Measurements from ENCODE around the gene VAPA. TPM values are rescaled to one million over a fixed set of nuclear protein-coding genes. Genes with fewer than 3 reads are reported as not detected.
"Not testable (repeated sequence)": the region's sequence is repeated elsewhere in the genome, so short reads cannot be mapped to it uniquely, and the experiment has no call there.

The VAPA gene
- polyA plus RNA-seq, 12 donors, result 209 to 352 (median 280) TPM; not detected in 1

DNA sequence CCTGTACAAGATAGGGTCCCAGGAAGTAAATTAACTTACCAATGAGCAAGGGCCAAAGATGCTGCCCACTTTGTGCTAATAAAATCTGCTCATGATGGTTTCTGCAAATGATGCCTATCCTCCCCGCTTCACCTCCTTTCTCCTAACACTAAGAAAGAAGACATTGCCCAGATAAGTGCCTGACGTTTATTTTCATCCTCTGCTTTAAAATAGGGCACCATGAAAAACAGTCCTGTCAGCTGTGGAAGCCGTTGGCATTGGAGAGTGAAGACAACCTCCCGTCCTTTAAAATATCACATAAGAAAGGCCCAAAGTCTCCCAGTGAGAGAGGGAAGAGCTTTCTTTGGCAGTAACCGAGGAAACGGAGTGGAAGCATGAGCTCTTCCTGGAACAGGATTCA, 29.7 kb upstream of the VAPA start:
- no peak for DNase-seq

- DNase-seq, result no peak
Measured at GRCh38 chr18:9884532-9885140, 29.2 kb upstream of the VAPA start.

DNA sequence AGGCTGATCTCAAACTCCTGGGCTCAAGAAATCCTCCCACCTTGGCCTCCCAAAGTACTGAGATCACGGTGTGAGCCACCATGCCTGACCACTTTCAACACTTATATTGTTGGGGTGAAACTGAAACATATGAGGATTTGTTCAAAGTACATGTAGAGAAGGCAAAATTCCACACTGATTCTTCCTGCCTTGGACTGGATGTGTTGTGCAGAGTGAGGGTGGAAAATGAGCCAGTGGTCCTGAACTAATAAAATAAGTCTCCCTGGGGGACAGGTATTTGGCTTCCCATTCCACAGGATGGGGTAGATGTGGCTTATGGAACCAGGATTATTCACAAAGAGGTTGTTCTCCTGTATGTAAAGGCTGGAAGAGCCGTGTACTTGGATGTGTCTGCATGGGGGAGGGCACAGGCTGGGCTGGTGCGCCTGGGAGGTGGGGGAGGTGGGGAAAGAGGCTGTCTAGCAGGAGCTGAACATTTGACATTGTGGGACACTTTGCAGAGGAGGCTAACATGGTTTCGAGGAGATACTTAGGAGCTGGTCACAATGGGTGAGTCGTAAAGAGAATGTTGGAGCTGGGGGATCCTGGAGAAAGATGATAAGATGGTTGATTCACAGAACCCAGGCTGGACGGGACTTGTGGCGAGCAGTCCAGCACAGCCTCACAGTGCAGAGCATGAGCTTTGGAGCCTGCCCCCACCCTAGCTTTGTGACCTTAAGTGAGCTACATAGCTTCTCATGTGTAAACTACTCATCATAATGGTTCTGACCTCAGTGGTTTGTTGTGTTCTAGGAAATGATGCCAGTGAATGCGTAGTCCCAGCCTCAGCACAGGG, 28.4 kb upstream of the VAPA start, which contains the start of gene TXNDC2:
Gene TXNDC2 (plus strand): TSS at position 804 of the 835 bp plus-strand sequence. CDS start 708 bp downstream, outside the sequence.
- no peak for DNase-seq

DNA sequence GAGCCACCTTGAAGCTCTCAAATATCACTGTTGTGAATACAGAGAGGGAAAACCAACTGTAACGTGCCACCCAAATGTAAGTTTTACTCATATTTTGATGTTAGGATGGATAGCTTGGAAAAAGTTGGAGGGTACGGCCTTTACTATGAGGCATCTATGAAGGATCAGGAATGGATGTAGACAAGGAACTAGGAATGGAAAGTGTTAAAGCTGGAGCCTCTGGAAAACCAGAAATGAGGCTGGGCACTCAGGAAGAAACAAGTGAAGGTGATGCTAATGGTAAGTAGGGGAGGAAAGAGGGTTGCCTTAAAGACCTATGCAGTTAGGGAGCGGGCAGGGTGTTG, 27.8 kb upstream of the VAPA start:
- no peak for DNase-seq

DNA sequence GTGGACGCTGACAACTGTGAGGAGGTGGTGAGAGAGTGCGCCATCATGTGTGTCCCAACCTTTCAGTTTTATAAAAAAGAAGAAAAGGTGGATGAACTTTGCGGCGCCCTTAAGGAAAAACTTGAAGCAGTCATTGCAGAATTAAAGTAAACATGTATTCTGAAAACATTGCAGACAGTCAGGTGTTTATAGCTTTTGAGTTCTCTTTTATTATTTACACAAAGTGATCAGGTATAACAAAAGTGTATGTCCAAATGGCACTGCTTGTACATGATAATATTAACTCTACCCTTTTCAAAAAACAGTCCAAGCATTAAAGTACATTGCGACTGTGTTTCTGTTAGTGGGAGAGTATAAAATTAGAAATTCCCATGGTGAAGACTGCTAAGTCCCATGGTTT, 25.8 kb upstream of the VAPA start:
- DNase-seq, result no peak

- no peak for DNase-seq
Measured at GRCh38 chr18:9890196-9890595, 23.6 kb upstream of the VAPA start.

DNA sequence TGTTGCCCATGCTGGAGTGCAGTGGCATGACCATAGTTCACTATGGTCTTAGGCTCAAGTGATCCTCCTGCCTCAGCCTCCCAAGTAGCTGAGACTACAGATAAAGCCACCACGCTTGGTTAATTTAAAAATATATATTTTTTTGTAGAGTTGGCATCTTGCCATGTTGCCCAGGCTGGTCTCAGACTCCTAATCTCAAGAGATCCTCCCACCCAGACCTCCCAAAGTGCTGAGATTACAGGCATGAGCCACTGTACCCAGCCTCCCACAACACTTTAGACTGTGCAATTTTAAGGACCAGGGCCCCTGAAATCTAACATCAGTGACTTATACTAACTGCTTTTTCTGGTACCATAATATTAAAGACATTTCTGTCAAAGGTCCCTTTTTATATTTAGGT, 22.9 kb upstream of the VAPA start:
- DNase-seq, result no peak

- DNase-seq, result not testable (repeated sequence)
Measured at GRCh38 chr18:9891515-9891914, 22.3 kb upstream of the VAPA start.

DNA sequence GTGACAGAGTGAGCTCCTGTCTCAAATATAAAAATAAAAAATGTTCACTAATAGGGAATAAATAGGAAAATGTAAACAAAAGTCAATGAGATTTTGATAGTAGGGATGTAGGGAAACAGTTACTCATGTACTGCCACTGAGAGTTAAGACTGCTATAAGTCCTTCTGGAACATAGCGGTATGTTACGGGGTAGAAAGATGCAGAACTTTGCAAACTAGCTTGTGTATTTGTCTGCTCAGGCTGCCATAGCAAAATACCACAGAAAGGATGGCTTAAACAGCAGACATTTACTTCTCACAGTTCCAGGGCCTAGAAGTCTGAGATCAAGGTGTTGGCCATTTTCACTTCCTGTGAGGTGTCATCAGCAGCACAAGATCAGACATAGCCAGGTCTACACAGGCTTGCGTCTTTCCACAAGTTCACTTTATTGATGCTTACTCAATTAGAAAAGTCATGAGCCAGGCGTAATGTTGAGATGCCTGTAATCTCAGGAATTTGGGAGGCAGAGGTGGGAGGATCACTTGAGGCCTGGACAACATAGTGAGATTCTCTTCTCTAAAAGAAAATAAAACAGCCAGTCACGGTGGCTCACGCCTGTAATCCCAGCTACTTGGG, 19.3 kb upstream of the VAPA start:
- no peak for DNase-seq

GRCh38 chr18:9897129-9897528, 16.7 kb upstream of the VAPA start:
- no peak for DNase-seq

GRCh38 chr18:9897787-9898291, 16.0 kb upstream of the VAPA start:
- not testable (repeated sequence) for DNase-seq

GRCh38 chr18:9898792-9899549, 14.8 kb upstream of the VAPA start:
- DNase-seq, result no peak

- DNase-seq, result not testable (repeated sequence)
Measured at GRCh38 chr18:9899550-9899930, 14.3 kb upstream of the VAPA start.

GRCh38 chr18:9900699-9901098, 13.1 kb upstream of the VAPA start:
- no peak for DNase-seq

GRCh38 chr18:9901377-9901776, 12.4 kb upstream of the VAPA start:
- DNase-seq, result no peak

GRCh38 chr18:9902264-9902663, 11.6 kb upstream of the VAPA start:
- DNase-seq, result not testable (repeated sequence)

GRCh38 chr18:9902832-9903231, 11.0 kb upstream of the VAPA start:
- no peak for DNase-seq

GRCh38 chr18:9905401-9905922, 8.4 kb upstream of the VAPA start:
- DNase-seq, result no peak

DNA sequence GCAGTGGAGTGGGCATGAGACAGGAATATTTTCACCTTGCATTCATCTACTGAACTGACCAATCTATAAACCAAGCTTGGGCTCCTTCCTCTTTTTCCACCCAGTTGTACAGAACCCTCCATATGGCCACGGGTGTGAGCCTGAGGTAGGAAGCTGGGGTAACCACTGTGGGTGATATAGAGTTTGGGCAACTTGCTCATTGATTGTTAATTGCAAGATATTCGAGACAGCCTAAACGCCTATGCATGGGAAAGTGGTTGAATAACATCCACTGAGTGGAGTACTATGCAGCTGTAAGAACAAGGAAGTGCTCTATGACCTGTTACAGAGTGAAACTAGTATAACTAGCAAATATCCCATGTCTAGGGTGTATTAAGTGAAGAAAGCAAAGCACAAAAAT, 7.3 kb upstream of the VAPA start:
- DNase-seq, result no peak

DNA sequence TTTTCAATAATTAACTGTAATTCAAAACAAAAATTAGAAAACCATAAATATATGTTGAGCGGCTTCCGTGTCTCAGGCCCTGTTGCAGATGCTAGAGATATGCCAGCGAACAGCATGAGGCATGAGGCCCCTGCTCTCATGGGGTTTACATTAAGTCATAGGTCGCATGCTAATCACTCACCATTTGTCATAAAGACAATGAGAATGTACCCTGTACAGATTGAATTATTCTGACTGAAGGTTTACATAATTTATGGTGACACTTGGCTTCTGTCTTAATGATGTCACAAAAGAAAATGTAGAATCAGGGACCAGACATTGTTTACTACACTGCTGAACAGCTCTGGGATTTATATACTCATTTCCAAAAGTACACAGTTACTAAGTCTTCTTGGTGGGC, 5.9 kb upstream of the VAPA start:
- DNase-seq, result no peak

GRCh38 chr18:9910071-9910470, 3.7 kb upstream of the VAPA start:
- no peak for DNase-seq

DNA sequence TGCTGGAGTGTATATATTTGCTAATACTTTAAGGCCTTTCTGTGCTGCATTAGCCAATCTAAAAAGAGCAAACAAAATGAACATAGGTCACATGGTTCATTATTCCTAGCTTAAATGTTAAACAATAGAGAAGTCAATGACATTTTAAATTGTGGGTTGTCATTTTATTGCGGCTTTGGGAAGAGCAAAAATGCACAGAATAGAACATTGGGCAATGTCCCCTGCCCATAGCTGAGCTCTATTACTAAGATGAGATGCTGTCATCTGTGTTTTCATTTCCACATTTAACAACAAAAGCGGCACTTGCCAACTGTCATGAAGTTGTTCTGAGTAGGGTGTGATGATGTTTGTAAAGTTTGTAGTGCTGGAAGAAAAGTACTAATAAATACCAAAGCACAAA, 3.2 kb upstream of the VAPA start:
- DNase-seq, result no peak

All from muscle of arm (tissue), 12 donors.